GM12891 (cell line): ENCODE data around the gene PITPNC1.

Experiments used
- POLR2A ChIP-seq: IDR thresholded peaks from 2 replicates; pipeline ENCODE4 v1.6.1; 2011; ENCODE audit warnings: low read depth, low read length, control low read depth
- POLR2AphosphoS5 ChIP-seq: IDR thresholded peaks from 2 replicates; pipeline ENCODE4 v1.6.1; 2011; ENCODE audit warnings: low read depth, low read length, control low read depth
- POU2F2 ChIP-seq: IDR thresholded peaks from 2 replicates; pipeline ENCODE4 v1.6.1; 2011; ENCODE audit warnings: low read depth, mild to moderate bottlenecking, control low read depth, low read length, moderate library complexity
- SPI1 ChIP-seq: IDR thresholded peaks from 2 replicates; pipeline ENCODE4 v1.6.1; 2011; ENCODE audit warnings: low read depth, low read length, control low read depth
- TAF1 ChIP-seq: IDR thresholded peaks from 2 replicates; pipeline ENCODE4 v1.6.1; 2011; ENCODE audit warnings: low read depth, low read length, control low read depth

DNA sequence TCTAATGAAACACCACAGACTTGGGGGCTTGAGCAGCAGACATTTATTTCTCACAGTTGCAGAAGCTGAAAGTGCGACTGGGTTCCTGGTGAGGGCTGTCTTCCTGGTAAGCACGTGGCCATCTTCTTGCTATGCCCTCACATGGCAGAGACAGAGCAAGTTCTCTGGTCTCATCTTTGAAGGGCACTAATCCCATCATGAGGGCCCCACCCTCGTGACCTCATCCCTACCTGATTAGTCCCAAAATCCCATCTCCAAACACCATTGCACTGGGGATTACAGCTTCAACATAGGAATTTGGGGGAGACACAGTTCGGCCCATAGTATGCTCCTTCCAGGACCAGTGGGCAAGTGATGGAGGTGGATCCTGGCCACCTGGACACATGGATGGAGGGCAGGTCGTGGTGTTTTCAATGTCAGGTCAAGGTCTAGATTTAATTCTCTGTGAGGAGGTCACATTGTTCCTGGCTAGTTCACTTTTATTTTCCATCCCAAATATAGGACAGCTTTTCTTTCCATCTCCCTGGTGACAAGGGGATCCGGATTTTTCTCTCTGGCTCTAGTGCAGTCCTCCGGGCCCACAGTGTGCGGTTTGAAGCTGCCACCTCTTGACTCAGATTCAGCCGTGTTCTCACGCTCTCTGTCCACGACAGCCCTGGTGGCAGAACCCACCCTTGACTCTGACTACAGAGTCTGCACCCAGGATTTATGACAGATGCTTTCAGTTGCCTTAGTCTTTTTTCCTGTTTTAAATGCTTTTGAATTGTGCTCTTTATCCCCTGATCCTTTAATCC is 180.2 kb downstream of the PITPNC1 start:
- TF ChIP-seq POLR2A: no peak
- no peak for TF ChIP-seq SPI1
- TF ChIP-seq POLR2AphosphoS5: no peak
- TF ChIP-seq TAF1: no peak
- TF ChIP-seq POU2F2: no peak
